SK-N-SH treated with all-trans-retinoic acid at 6 μM for 48 hours (cell line): ENCODE results near the gene SEC16A.

Source experiments
- ARNTL ChIP-seq: fragments of 450-650 bp; formaldehyde crosslinking; IDR thresholded peaks from 2 replicates; pipeline ENCODE4 v1.5.0; 2020; ENCODE audit warnings: low read depth, mild to moderate bottlenecking, moderate library complexity, borderline replicate concordance
- CSRNP3 ChIP-seq: fragments of 250-450 bp; sonication (Bioruptor Pico); IDR thresholded peaks from 2 replicates; pipeline ENCODE4 v1.5.1; 2021; ENCODE audit warnings: mild to moderate bottlenecking, moderate library complexity
- GLIS3 ChIP-seq: fragments of 250-450 bp; sonication (Bioruptor Pico); IDR thresholded peaks from 2 replicates; pipeline ENCODE4 v1.5.0; 2020; ENCODE audit warnings: mild to moderate bottlenecking, moderate library complexity
- OSR1 ChIP-seq: fragments of 250-450 bp; sonication (Bioruptor Pico); IDR thresholded peaks from 2 replicates; pipeline ENCODE4 v1.8.0; 2022; ENCODE audit warnings: moderate library complexity, mild to moderate bottlenecking, inconsistent platforms
- PPARA ChIP-seq: fragments of 250-450 bp; sonication (Bioruptor Pico); IDR thresholded peaks from 2 replicates; pipeline ENCODE4 v1.5.0; 2020; ENCODE audit warnings: mild to moderate bottlenecking, borderline replicate concordance
- RARB ChIP-seq: fragments of 250-450 bp; sonication (Bioruptor Pico); IDR thresholded peaks from 2 replicates; pipeline ENCODE4 v1.8.0; 2021; ENCODE audit warnings: mild to moderate bottlenecking, moderate library complexity
- SNAI2 ChIP-seq: fragments of 250-450 bp; sonication (Bioruptor Pico); IDR thresholded peaks from 2 replicates; pipeline ENCODE4 v1.5.0; 2020; ENCODE audit warnings: mild to moderate bottlenecking, moderate library complexity
- TOX ChIP-seq: fragments of 250-450 bp; sonication (Bioruptor Pico); IDR thresholded peaks from 2 replicates; pipeline ENCODE4 v1.8.0; 2021; ENCODE audit warnings: mild to moderate bottlenecking, moderate library complexity, borderline replicate concordance
- ZFP3 ChIP-seq: fragments of 250-450 bp; sonication (Bioruptor Pico); IDR thresholded peaks from 2 replicates; pipeline ENCODE4 v1.5.0; 2020; ENCODE audit warnings: mild to moderate bottlenecking, moderate library complexity
- ZFP30 ChIP-seq: fragments of 450-650 bp; formaldehyde crosslinking; IDR thresholded peaks from 2 replicates; pipeline ENCODE4 v1.5.0; 2022; ENCODE audit warnings: mild to moderate bottlenecking, moderate library complexity
- ZNF565 ChIP-seq: fragments of 450-650 bp; formaldehyde crosslinking; conservative IDR thresholded peaks from 2 replicates; pipeline ENCODE4 v1.5.0; 2020; ENCODE audit warnings: low read depth, mild to moderate bottlenecking, moderate library complexity
- ZNF70 ChIP-seq: fragments of 450-650 bp; formaldehyde crosslinking; IDR thresholded peaks from 2 replicates; pipeline ENCODE4 v1.5.0; 2020; ENCODE audit warnings: mild to moderate bottlenecking, moderate library complexity
- TF ChIP-seq, protein P1 (sequence below): fragments of 250-450 bp; sonication (Bioruptor Pico); IDR thresholded peaks from 2 replicates; pipeline ENCODE4 v1.5.1; 2020; ENCODE audit warnings: low read depth, mild to moderate bottlenecking, moderate library complexity
- TF ChIP-seq, protein P2 (sequence below): fragments of 250-450 bp; sonication (Bioruptor Pico); IDR thresholded peaks from 2 replicates; pipeline ENCODE4 v1.8.0; 2021; ENCODE audit warnings: low read depth, mild to moderate bottlenecking, moderate library complexity, borderline replicate concordance

- TF ChIP-seq TOX (CRISPR knock-in tag) (no peak), OSR1 (CRISPR knock-in tag) (no peak), ZNF565 (CRISPR knock-in tag) (no peak), ARNTL (CRISPR knock-in tag) (no peak), GLIS3 (CRISPR knock-in tag) (no peak), CSRNP3 (CRISPR knock-in tag) (no peak), RARB (no peak), ZNF70 (CRISPR knock-in tag) (no peak), ZFP30 (no peak), SNAI2 (CRISPR knock-in tag) (no peak), PPARA (CRISPR knock-in tag) (no peak), ZFP3 (CRISPR knock-in tag) (no peak)
- TF ChIP-seq, protein P1, sequence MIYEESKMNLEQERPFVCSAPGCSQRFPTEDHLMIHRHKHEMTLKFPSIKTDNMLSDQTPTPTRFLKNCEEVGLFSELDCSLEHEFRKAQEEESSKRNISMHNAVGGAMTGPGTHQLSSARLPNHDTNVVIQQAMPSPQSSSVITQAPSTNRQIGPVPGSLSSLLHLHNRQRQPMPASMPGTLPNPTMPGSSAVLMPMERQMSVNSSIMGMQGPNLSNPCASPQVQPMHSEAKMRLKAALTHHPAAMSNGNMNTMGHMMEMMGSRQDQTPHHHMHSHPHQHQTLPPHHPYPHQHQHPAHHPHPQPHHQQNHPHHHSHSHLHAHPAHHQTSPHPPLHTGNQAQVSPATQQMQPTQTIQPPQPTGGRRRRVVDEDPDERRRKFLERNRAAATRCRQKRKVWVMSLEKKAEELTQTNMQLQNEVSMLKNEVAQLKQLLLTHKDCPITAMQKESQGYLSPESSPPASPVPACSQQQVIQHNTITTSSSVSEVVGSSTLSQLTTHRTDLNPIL = no peak
- TF ChIP-seq, protein P2, sequence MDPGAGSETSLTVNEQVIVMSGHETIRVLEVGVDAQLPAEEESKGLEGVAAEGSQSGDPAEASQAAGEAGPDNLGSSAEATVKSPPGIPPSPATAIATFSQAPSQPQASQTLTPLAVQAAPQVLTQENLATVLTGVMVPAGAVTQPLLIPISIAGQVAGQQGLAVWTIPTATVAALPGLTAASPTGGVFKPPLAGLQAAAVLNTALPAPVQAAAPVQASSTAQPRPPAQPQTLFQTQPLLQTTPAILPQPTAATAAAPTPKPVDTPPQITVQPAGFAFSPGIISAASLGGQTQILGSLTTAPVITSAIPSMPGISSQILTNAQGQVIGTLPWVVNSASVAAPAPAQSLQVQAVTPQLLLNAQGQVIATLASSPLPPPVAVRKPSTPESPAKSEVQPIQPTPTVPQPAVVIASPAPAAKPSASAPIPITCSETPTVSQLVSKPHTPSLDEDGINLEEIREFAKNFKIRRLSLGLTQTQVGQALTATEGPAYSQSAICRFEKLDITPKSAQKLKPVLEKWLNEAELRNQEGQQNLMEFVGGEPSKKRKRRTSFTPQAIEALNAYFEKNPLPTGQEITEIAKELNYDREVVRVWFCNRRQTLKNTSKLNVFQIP (CRISPR knock-in tag) = no peak
Observed at GRCh38 chr9:136426787-136427186, 56.1 kb downstream of the SEC16A start.
